SK-N-SH treated with all-trans-retinoic acid at 6 μM for 48 hours (cell line): Measurements from ENCODE around the gene RABGAP1.

ENCODE experiments used
- CSDC2 ChIP-seq: fragments of 250-450 bp; sonication (Bioruptor Pico); IDR thresholded peaks from 2 replicates; pipeline ENCODE4 v1.5.0; 2020; ENCODE audit warnings: mild to moderate bottlenecking, moderate library complexity
- GLIS3 ChIP-seq: fragments of 250-450 bp; sonication (Bioruptor Pico); IDR thresholded peaks from 2 replicates; pipeline ENCODE4 v1.5.0; 2020; ENCODE audit warnings: mild to moderate bottlenecking, moderate library complexity
- PPARA ChIP-seq: fragments of 250-450 bp; sonication (Bioruptor Pico); IDR thresholded peaks from 2 replicates; pipeline ENCODE4 v1.5.0; 2020; ENCODE audit warnings: mild to moderate bottlenecking, borderline replicate concordance
- TCF4 ChIP-seq: fragments of 250-450 bp; sonication (Bioruptor Pico); IDR thresholded peaks from 2 replicates; pipeline ENCODE4 v1.8.0; 2021; ENCODE audit warnings: mild to moderate bottlenecking, moderate library complexity, borderline replicate concordance
- TOX ChIP-seq: fragments of 250-450 bp; sonication (Bioruptor Pico); IDR thresholded peaks from 2 replicates; pipeline ENCODE4 v1.8.0; 2021; ENCODE audit warnings: mild to moderate bottlenecking, moderate library complexity, borderline replicate concordance
- ZC3H10 ChIP-seq: fragments of 250-450 bp; sonication (Bioruptor Pico); IDR thresholded peaks from 2 replicates; pipeline ENCODE4 v1.5.1; 2021; ENCODE audit warnings: mild to moderate bottlenecking, moderate library complexity
- ZFP30 ChIP-seq: fragments of 450-650 bp; formaldehyde crosslinking; IDR thresholded peaks from 2 replicates; pipeline ENCODE4 v1.5.0; 2022; ENCODE audit warnings: mild to moderate bottlenecking, moderate library complexity
- TF ChIP-seq, protein P1 (sequence below): fragments of 250-450 bp; sonication (Bioruptor Pico); IDR thresholded peaks from 2 replicates; pipeline ENCODE4 v1.5.1; 2021; ENCODE audit warnings: mild to moderate bottlenecking, moderate library complexity
- TF ChIP-seq, protein P2 (sequence below): fragments of 250-450 bp; sonication (Bioruptor Pico); IDR thresholded peaks from 2 replicates; pipeline ENCODE4 v1.8.0; 2020; ENCODE audit warnings: mild to moderate bottlenecking, moderate library complexity, borderline replicate concordance

DNA sequence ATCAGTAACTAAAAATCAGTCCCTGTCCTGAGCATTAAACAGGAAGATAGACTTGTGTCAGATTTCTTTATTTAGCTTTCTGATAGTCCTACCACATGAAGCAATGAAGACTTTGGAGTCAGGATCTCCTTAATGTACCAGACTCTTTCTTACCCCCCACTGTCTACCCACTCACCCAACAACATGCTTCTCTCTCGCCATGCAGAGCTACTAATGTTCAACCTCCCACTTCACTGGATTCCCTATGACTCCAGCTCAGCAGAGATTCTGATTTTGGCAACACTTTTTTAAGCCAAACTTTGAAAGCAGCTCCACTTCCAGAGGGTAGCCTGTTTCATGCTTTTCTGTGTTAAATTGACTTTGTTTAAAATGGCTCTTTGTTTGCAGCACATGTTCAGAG, 143.4 kb downstream of the RABGAP1 start:
- TF ChIP-seq GLIS3 (CRISPR knock-in tag) (no peak), TCF4 (CRISPR knock-in tag) (no peak), ZC3H10 (no peak), ZFP30 (CRISPR knock-in tag) (no peak), TOX (CRISPR knock-in tag) (no peak), CSDC2 (CRISPR knock-in tag) (no peak), PPARA (CRISPR knock-in tag) (no peak)
- TF ChIP-seq, protein P1, sequence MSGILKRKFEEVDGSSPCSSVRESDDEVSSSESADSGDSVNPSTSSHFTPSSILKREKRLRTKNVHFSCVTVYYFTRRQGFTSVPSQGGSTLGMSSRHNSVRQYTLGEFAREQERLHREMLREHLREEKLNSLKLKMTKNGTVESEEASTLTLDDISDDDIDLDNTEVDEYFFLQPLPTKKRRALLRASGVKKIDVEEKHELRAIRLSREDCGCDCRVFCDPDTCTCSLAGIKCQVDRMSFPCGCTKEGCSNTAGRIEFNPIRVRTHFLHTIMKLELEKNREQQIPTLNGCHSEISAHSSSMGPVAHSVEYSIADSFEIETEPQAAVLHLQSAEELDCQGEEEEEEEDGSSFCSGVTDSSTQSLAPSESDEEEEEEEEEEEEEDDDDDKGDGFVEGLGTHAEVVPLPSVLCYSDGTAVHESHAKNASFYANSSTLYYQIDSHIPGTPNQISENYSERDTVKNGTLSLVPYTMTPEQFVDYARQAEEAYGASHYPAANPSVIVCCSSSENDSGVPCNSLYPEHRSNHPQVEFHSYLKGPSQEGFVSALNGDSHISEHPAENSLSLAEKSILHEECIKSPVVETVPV (CRISPR knock-in tag), result no peak
- TF ChIP-seq, protein P2, sequence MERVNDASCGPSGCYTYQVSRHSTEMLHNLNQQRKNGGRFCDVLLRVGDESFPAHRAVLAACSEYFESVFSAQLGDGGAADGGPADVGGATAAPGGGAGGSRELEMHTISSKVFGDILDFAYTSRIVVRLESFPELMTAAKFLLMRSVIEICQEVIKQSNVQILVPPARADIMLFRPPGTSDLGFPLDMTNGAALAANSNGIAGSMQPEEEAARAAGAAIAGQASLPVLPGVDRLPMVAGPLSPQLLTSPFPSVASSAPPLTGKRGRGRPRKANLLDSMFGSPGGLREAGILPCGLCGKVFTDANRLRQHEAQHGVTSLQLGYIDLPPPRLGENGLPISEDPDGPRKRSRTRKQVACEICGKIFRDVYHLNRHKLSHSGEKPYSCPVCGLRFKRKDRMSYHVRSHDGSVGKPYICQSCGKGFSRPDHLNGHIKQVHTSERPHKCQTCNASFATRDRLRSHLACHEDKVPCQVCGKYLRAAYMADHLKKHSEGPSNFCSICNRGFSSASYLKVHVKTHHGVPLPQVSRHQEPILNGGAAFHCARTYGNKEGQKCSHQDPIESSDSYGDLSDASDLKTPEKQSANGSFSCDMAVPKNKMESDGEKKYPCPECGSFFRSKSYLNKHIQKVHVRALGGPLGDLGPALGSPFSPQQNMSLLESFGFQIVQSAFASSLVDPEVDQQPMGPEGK (CRISPR knock-in tag), result no peak
